IPS-NIHi7 (cell line): Measurements from ENCODE around the gene ZNF362.

Experiments used
- DNase-seq: peaks from one replicate; pipeline ENCODE4 v3.0.0; 2012; ENCODE audit warnings: mixed read lengths; ENCODE audit errors: extremely low spot score

Gene ZNF362

DNA sequence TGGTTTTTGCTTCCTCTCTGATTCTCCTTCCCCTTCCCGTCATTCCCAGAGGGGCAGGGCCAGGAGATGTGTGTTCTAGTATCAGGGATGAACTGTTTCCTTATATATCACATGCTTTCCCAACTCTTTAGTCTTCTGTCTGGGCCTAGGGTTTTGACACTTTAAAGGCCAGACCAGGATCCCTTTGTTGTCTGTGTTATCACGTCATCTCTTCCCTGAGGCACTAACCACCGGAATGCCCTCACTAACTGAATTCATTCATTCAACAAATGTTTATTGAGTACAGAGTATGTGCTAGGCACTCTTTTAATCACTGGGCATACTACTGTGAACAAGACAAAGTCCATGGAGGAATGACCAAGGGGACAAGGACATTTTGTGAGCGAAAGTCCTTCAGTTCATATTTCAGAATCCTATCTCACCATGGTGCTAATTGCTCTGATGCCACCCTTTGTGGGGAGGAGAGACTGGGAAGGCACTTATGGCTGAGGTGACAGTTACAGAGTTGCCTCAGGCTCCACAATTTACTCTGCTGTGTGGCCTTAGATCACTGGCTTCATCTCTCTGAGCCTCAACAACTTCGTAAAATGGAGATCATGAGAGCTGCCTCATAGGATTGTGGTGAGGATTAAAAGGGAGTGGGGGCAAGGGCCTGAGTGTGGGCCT is 12.0 kb upstream of the ZNF362 start:
- no peak for DNase-seq

DNA sequence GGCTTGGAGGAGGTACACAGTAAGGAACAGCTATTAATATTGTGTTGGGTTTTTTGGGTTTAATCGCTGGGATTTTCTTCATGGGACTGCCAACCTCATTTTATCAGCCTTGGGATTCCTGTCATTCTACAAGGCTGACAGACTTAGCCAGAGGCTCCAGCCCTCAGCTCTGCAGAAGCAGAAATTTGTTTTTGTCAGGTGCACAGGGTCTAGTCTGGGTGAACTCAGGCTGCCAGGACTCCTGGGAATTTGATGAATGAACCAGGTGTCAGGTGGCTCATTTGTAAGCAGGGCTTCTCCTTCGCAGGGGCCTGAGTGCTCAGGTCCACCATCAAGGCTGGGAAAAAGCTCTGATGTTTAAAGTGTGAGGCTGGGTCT is 11.5 kb upstream of the ZNF362 start:
- DNase-seq = no peak

DNA sequence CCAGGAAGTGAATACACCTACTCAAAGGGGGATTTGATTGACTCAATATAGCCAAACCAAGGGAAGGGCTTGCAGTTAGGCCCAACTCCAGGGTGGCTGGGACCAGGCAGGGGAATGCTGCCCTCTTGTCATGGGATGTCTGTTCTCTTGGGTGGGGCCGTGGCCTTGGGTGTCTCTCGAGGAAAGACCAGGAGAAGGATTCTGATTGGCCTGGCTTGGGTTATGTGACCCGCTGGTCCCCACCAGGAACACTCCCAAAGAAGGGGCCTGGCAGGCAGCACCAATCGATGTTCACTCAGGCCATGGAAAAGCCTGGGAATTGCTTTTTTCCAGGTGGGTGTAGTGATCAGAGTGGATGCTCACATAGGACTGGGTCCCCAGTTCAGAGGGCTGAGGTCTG is 10.1 kb upstream of the ZNF362 start:
- DNase-seq = no peak

- no peak for DNase-seq
Observed at GRCh38 chr1:33247545-33247944, 8.7 kb upstream of the ZNF362 start.

DNA sequence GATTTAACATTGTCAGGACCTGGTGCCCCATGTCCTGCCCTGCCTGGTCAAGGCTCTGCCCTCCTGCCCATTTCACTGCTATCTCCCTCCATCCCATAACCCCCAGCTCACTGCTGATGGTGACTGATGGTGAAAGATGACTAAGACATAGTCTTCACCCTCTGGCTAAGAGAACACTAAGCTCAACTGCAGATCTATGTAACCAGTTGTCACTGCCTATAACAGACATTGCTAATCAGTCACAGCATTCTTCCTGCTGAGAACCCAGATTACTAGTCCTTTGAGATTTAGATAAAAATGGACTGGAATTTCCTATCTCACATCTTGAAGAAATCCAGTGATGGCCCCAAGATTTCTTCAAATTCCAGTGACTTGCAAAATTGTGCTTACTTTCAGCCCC is 8.0 kb upstream of the ZNF362 start:
- no peak for DNase-seq

- no peak for DNase-seq
Observed at GRCh38 chr1:33249422-33249821, 6.9 kb upstream of the ZNF362 start.

GRCh38 chr1:33250217-33250616 is 6.1 kb upstream of the ZNF362 start:
- DNase-seq = no peak

- DNase-seq = no peak
Observed at GRCh38 chr1:33250724-33251123, 5.6 kb upstream of the ZNF362 start.

- DNase-seq = no peak
Observed at GRCh38 chr1:33254491-33254890, 1.8 kb upstream of the ZNF362 start.

GRCh38 chr1:33255347-33256220 is 708 bp upstream of the ZNF362 start:
- DNase-seq = peak; percentile 86

DNA sequence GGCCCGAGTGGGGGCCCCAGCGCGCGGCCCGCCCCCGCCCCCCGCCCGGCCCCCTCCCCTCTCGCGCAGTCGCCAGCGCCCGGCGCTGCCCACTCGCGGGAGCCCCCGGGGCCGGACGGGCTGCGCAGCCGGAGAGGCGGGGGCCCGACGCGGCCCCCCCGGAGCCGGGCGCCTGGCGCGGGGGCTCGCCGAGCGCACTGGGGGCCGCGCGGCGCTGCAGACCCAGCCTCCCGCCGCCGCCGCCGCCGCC is 146 bp upstream of the ZNF362 start:
- DNase-seq = no peak

DNA sequence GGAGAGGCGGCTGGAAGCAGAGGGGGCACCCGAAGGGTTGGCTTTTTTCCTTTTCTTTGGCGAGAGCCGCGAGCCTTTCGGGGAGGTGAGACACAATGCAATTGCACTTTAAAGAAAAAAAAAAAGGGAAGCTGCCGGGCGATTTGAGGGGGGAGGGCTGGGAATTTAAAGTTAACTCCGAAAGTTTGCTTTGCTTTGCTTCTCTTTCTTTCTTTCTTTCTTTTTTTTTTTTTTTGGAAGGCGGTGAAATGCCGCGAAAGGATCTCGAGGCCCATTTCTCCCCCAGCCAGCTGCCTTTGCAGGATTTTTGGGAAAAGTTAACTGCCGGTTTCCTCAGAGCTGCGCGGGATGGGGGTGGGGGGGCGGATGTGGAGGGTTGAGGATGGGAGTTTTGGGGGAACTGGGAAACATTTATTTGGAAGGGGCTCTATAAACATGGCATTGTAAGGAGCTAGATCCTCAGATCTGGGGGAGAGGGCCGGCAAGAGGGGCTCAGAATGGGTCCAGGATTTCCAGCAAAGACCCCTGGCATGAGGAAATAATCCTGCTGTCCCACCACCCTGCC is 997 bp downstream of the ZNF362 start:
- DNase-seq = no peak

GRCh38 chr1:33257772-33258712 is 1.8 kb downstream of the ZNF362 start:
- DNase-seq = no peak

DNA sequence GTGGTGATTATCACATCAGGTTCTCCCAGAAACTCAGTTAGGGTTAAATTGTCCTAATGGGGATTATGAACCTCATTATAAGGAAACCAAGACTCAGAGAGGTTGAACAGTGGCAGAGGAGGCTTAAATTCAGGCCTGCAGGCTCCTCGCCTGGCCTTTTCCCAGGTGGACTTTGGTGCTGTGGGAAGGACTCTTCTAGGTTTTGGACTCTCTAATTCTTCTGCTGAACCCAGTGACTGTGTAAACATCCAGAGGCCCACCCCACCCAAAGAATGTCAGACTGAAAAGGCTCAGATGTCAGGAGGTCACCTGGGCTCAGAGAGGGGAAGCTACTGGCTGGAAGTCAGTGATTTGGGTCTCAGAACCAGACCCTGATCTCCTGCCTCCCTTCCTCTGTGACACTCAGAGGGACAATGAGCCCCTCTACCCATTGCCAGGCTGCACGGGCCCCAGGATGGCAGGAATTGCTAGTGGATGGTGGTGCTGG is 2.5 kb downstream of the ZNF362 start:
- no peak for DNase-seq

- no peak for DNase-seq
Observed at GRCh38 chr1:33259879-33260278, 3.6 kb downstream of the ZNF362 start.

- no peak for DNase-seq
Observed at GRCh38 chr1:33260439-33260838, 4.1 kb downstream of the ZNF362 start.

DNA sequence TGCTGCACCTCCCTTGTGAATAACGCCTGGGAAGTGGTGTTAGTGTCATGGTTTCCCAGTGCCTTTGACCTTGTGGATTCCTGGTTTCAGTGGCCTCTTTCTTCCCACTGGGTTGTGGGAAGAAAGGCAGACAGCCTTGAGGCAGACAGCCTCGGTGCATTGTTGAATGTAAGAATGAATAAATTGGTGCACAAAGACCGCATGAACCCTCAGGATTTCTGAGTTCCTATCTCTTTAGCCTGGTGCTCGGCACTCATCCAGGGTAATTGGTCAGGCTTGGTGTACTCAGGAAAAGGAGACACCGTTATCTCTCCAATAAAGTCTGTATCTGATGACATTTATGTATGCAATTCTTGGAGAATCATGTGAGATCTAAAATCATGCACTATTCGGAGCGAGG is 5.1 kb downstream of the ZNF362 start:
- DNase-seq = no peak

DNA sequence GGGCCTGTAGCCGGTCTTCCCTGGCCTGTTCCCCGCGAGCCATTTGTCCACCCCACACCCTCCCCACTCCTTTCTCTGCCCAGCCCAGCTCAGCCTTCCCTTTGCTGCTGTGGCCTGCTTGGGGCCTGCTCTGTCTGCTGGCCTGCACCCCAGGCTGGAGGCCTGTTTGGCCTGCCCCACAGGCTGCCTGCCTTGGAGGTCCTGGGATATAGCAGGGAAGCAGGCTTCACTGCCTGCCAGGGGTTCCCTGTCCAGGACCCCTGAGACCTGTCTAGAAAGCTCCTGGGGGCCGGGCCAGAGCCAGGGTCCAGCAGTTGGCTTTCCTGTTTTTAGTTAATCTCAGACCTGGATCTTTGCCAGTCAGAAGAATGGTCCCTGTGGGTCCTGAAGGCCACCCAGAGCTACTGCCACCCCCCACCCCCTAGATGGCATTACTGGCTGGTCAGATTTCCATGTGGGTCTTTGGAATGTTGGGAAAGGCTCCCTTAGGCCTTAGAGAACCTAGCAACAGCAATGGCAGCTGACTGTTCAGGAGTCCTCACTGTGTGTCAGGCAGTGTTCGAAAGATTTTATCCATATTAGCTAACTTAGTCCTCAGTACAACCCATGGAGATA is 7.7 kb downstream of the ZNF362 start:
- DNase-seq = no peak

DNA sequence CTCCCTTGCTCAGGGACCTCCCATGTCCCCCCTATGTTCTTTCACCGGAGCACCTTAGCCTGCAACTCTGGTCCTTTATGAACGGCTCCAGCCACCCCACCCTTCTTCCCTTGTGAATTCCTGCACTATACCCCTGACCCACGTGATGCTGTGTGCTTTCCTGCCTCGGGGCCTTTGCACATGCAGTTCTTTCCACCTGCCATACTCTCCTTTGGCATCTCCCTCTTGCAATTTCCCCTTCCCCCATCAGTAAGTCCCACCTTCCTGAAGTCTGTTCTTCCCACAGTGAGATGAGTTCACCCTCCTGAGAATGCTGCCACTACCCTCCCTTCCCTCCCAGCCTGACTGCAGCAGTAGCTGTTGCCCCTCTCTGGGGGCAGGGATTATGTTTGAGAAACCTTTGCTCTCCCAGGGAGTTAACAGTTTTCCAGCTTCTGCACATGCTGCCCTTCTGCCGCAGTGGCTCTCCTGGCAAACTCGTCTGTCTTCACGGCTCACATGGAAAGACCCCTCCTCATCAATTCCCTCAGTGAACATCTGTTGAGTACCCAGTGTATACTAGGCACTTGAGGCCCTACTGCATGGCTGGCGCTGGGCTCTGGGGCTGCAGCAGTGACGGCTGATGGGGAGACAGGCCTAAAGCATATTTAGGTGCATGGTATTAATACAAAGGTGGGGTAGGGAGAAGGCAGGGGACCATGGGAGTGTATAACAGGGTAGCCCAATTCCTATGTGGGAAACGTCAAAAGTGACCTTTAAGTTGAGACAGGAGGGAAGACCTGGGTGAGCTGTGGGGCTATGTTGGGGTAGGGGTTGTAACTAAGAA is 9.7 kb downstream of the ZNF362 start:
- no peak for DNase-seq

DNA sequence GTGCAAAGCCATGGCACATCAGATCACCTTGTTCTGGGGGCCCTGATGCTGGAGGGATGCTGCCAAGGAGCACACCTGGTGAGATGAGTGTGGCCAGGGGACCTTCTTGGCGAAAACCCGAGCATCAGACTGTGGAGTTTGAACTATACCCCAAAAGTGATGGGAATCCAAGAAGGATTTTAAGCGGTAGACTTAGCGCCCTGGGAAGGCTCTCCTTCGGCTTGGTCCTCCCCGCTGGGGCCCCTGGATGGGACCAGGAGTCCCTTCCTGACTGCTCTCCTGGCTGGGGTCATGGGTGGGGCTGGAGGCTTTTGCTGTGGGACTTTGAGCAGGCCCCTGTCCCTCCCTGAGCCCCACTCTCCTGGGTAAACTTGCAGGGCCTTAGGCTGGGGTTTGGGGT is 10.5 kb downstream of the ZNF362 start:
- DNase-seq = no peak
